ENCODE measurements around the gene ACTA2. TPM values are rescaled to one million over a fixed set of nuclear protein-coding genes. Genes with fewer than 3 reads are reported as not detected.

Gene ACTA2
- total RNA-seq, 1 experiment from 2014 or later: 2.4 TPM

DNA sequence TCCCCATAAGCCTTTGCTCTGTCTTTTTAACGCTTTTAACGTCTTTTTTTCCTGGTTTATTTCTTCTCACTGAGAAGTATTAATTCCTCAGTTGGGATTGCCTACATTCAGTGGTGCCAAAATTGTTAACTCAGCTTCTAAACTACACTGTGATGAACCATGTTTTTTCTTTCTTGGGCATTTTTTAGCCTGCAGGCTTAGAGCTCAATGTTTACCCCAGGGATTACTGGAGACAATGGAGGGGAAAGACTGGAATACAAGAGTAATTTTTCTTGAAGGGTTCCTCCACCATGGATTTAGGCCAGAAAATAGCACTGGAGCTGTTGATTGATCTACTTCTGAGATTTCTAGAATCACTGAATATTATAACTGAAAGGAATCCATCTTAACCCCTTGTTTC is 52.7 kb downstream of the ACTA2 start:
- no peak overlapping the region for H3K4ac ChIP-seq (ENCODE audit: low read depth, low read length)
- DNase-seq: no peak
- no peak overlapping the region for H3K9ac ChIP-seq (ENCODE audit: extremely low read depth, insufficient read length, low read length)
- H3K18ac ChIP-seq (ENCODE audit: insufficient read length, low read depth, low read length): no peak overlapping the region
- no peaks in the 10 kb centered on the region for H3K79me1 ChIP-seq (ENCODE audit: insufficient read depth, low read depth, low read length, poor library complexity, severe bottlenecking)
- H2BK20ac ChIP-seq (ENCODE audit: low read depth, low read length, poor library complexity, severe bottlenecking): no peak overlapping the region
- H3K9me3 ChIP-seq (ENCODE audit: control insufficient read depth, low read depth, low read length): no peaks in the 10 kb centered on the region
- no peak overlapping the region for H3K4me2 ChIP-seq (ENCODE audit: insufficient read depth, insufficient read length, low read length)
- Mint-ChIP-seq H3K27ac (no peak overlapping the region; a peak in 1 of 7 replicates), H3K27me3 (ENCODE audit: low read depth) (no peaks in the 10 kb centered on the region), H3K4me1 (peaks cover 10 to 13% of the 10 kb centered on the region in 2 experiments), H3K9me3 (no peaks in the 10 kb centered on the region), H3K36me3 (ENCODE audit: insufficient read depth in 1 of 3, low read depth in 3 of 3) (peaks cover 0 to 6% (median 3%) of the 10 kb centered on the region in 3 experiments; a peak in 3 of 7 replicates), H3K4me3 (no peak overlapping the region)
- peaks cover 3% of the 10 kb centered on the region; the same call in 1 of the 2 replicates for H3K4me1 ChIP-seq (ENCODE audit: insufficient read depth, low read length)
- no peak overlapping the region for H3T11ph ChIP-seq (ENCODE audit: low read length)
- H2AFZ ChIP-seq (ENCODE audit: low read length): no peak overlapping the region
- no peak overlapping the region for H2AK5ac ChIP-seq (ENCODE audit: insufficient read length, low read length)
- no peak overlapping the region for H3K56ac ChIP-seq (ENCODE audit: insufficient read length, low read depth, low read length)
- H4K20me1 ChIP-seq (ENCODE audit: control insufficient read depth, insufficient read depth, insufficient read length): no peaks in the 10 kb centered on the region
- H3K23me2 ChIP-seq (ENCODE audit: insufficient read length, low read depth, low read length, poor library complexity, severe bottlenecking): no peaks in the 10 kb centered on the region
- no peak overlapping the region for H2BK120ac ChIP-seq (ENCODE audit: low read depth, low read length, poor library complexity, severe bottlenecking)
- no peak overlapping the region for H2BK15ac ChIP-seq (ENCODE audit: low read depth, low read length)
- no peak overlapping the region for H2BK5ac ChIP-seq (ENCODE audit: insufficient read length, low read length)
- H3K27ac ChIP-seq (ENCODE audit: insufficient read length, low read depth, low read length): no peak overlapping the region
- H3K23ac ChIP-seq (ENCODE audit: insufficient read length, low read depth, low read length): no peak overlapping the region
- H4K91ac ChIP-seq (ENCODE audit: insufficient read length, low read depth, low read length): no peak overlapping the region
- H3K14ac ChIP-seq (ENCODE audit: insufficient read depth, low read length): no peak overlapping the region
- H3K27me3 ChIP-seq (ENCODE audit: insufficient read depth, low read length): no peaks in the 10 kb centered on the region
- no CpG with 5 or more reads among the region's 2 CpGs for WGBS (ENCODE audit: extremely low coverage, insufficient read length, low lambda C conversion rate)
- no peak overlapping the region for H2BK12ac ChIP-seq (ENCODE audit: insufficient read length, low read depth, low read length)
- no peak for TF ChIP-seq CTCF (conservative IDR thresholded peaks at IDR 0.05)
- no peak overlapping the region for H4K5ac ChIP-seq (ENCODE audit: insufficient read length, low read depth, low read length)
- no peaks in the 10 kb centered on the region for H3K79me2 ChIP-seq (ENCODE audit: insufficient read depth, low read length)
- H4K8ac ChIP-seq (replicated peaks; ENCODE audit: insufficient read length, low read depth, low read length): no peak overlapping the region
